HG03108 (cell line): ENCODE data around the gene CTU2.

Experiments
- ATAC-seq: cut with Tn5 transposase; IDR thresholded peaks from one replicate; pipeline ENCODE4 v1.9.1; 2021; ENCODE audit warnings: moderate library complexity; ENCODE audit not compliant: unreplicated experiment

Gene CTU2

DNA sequence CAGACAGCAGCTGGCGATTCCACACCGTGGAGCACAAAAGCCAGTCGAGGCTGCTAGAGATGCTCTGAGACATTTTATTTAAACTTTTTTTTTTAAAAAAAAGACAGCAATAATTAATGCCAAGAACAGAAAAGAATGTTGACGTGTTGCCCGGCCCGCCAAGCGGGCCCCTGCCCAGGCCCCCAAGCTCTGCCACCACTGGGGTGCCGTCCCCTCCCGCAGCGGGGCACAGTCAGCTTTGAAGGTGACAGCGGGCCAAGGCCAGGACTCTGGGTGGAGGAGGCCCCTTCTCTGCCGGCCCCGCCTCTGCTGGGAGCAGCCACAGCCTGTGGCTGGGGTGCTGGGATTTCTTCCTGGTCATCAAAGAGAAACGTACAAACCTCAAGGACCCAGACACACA, 9.9 kb upstream of the CTU2 start:
- ATAC-seq: no peak

DNA sequence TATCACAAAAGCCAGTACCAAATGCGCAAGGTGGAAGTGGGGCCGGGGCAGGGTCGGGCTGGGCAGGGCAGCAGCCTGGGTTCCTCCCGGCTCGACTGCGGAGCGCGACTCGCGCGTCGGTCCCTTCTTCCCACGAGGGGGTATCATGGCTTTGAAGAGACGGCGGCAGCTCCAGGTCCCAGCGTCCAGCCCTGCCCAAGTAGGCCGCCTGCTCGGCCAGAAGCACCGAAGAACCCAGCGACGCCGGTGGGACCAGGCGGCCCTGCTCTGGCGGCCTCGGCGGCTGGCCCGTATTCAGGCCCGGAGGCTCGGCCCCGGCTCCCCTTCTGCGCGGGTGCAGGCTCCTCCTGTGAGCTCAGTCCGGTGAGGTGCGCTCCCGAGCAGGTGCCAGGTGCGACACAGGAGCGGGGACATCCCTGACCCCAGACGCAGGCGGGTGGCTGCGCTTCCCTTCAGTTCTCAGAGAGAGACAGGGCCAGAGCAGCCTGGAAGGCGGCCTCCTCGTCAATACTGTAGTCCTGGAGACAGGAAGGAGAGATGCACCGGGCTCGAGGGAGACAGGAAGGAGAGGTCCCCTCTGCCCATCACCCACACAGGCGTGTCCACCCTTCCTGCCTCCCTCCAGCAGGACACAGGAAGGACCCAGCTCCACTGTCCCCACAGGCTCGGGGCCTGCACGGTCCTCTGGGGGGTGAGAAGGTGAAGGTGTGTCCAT, 9.0 kb upstream of the CTU2 start:
- no peak for ATAC-seq

DNA sequence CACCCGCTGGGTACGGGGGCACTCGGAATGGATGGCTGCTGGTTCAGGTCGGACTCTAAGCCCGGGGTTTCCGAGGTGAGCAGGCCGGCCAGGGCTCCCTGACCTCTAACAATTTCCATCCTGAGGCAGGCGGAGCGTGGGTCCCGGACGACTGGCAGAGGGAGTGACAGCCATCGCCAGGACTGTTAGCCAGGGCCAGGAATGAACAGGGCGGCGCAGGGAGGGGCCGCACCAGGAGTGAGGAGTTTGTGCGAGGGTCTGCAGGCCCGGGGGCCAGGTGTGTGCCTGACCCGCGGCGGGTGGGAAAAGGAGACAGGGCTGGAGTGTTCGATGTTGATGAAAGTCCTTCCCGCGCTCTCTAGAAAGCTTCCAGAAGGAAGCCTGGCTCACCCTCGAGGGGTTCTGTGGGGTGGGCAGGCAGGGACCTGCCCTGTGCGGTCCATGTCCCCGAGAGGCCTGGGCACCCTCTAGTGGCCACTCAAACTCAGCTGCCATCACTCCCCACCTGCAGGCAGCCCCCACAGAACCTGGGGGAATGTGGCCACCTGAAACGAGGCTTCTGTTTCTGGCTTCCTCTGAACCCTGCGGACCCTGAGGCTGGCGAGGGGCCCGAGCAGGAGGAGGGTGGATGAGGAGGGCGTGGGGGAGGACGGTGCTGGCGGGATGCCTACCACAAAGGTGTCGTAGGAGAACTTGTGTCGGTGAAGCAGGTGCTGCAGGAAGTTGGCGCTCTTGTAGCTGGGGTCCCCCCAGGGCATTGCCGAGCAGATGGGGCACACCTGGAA, 8.3 kb upstream of the CTU2 start:
- ATAC-seq: no peak

DNA sequence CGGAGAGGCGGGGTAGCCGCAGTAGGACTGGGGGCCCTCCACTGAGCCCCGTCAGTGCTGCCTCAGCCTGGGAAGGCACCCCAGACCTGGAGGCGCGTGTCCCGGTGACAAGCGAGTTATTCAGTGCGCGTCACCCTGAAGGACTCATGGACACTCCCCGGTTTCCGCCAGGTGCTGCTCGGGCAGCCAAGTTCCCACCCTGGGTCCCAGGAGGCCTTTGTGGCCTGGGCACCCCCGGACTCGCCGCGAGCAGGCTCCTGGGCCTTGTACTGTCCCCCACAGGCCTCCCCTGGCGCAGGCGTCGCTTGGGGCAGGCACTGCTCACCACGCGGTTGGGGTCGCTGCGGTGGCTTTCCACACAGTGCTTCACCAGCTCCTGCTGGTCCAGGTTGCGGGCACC, 7.7 kb upstream of the CTU2 start:
- ATAC-seq: no peak

DNA sequence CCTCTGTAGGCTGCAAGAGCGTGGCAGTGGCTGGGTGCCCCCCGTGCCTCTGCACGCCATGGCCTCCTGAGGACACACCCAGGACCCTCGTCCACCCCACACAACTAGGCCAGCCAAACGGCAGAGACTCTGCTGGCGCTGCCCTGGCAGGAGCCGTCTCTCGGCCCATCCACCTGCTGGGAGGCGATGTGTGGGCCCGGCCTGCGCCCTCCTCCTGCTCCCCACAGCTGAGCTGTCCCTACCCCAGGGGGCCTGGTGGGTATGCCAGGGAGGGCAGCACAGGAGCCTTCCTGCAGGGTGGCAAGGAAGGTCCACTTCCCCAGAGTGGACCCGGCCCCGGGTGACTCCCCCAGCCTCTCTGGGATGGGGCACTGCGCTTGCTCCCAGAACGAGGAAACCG, 7.1 kb upstream of the CTU2 start:
- ATAC-seq: no peak

DNA sequence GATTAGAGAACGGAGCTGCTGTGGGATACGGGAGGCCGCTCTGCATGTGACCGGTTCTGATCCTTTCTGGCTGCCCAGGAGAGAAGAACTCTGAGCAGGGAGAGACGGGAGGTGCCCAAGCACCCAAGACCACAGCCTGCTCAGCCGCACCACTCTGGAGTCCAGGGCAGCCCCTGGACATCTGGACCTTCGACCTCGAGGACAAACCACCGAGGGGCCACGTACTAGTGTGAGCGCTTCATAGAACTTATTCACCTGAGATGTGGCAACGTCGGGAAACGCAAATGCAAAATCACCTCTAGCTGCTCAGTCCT, 6.0 kb upstream of the CTU2 start:
- ATAC-seq: no peak

DNA sequence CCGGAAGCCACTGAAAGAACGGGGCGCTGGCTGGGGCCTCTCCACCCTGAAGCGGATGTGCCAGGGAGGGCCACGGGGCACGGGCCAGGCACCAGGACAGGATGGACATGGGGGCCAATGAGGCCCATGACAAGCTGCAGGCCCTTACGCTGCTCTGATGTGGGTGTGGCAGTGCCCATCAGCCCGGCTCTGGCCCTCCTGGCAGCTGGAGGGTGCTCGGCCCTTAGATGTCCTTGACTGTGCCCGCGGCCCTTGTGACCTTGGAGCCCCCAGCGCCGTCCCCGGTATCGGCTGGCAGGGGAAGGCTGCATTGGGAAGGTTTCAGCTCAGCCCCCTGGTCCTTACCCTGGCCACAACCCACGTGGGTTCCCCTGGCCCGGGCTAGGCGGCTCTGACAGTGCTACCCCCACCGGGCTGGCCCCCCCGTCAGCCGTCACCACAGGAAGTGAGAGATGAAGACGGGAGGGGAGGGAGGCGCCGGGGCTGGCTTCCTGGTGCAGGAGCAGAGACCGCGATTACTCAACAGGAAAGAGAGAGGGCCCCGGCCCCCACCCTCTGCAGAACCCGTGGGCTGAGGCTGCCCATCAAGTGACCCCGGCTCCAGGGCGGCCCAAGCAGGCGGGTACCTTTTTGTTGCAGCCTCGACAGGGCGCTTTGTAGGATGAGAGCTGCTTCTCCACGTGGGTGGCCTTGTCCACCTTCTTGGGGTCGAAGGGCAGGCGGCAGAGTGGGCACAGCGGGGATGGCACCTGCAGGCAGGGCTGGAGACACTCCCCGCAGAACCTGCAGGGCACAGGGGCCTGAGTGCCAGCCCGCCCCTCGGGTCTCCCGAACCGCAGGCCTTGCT, 5.4 kb upstream of the CTU2 start:
- ATAC-seq: peak; percentile 49

DNA sequence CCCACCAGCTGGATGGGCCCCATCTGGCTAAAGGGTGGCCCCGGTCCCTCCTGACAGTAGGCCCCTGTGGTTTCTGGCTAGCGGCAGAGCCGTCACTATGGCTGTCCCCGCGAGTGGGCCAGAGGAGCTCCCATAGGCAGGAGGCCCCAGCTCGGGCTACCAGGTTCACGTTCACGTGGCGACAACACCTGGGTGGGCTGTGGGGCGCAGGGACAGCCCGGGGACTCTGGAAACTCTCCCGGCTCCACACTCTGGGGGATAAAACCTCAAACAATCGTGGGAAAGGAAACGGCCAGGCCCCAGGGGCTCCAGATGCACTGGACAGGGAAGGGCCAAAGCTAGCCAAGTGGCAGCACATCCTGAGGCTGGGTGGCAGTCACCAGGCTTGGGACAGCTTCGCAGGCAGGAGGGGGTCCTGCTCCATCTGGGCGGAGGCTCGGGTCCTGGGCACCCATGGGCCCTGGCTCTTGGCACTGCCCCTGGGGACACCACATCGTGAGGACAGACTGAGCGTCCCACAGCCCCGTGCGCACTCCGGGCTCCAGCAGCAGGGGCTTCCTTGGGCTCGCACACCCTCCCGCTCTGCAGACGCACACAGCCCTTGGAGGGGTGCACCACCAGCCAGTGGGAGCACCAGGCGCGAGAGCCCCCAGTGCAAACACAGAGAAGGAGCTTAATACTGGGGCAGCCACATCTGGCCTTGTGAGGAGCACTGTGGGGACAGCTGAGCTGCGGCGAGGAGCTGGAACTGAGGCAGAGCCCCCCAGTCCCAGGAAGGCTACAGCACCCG, 4.5 kb upstream of the CTU2 start:
- ATAC-seq: no peak

DNA sequence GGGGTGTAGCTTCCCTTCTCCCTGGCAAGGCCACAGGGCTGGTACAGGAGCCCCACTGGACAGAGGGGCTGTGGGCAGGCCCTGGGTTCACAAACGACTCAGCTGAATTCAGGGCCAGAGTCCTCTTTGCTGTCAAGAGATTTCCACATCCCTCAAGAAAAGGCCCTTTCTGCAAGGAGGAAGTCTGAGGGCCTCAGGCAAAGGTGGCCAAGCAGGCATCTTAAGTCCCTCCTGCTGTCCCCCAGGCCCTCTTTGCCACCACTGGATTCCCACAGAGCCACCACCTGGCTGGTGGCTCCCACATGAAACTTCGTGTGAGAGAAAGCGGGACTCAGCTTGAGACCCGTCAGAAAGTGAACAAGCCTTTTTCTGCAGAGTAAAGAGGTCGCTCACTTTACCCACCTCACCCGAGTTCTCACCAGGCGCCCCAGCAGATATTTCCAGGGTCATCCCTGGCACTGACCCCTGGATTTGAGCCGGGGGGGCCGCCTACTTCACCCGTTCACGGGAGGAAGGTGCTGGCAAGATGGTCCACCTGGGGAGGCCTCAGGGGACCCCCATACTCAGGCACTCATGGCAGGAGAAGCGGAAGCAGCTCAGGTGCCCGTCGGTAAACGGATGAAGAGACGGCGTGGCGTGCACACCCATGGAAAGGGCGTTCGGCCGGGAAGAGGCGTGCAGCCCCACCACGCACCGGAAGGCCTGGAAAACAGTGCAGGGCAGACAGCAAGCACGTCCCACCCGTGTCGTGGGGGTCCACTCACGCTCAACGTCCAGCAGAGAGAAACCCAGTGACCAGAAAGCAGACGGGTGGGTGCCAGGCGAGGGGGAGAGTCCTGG, 3.7 kb upstream of the CTU2 start:
- ATAC-seq: no peak

DNA sequence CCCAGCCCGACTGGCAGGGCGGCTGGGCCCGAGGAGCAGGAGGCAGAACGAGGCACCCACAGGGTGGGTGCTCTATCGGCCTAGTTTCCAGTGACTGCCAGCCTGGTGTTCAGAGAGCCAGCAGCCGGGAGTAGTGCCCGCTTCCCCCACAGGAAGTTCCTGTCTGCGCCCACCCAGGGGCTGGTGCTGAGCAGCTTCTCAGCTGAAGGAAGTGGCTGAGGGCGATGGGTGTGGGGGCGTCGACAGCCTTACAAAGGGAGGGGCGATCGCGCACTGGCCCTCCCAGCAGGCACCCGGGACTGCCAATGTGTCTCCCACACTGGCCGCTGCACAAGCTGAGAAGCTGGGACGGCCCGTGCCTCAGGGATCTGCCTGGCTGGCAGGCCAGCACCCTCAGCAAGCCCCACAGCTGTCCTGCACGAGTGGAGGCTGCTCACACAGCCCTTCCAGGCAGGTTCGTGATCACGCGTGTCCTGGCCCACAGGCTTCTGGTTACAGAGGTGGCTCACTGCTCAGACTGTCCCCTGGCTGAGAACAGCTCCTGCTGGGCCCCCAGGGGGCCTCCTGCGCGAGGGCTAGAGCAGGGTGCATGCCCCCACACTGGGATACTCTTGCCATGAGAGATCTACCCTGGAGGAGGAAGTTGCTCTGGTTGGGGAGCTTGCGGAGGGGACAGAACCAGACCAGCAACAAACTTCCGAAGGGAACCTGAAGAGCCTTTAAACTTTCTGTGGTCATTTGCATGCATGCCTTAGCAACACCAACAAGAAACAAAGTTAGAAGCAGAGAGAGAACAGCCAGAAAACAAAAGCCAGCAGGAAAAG, 2.6 kb upstream of the CTU2 start:
- no peak for ATAC-seq

DNA sequence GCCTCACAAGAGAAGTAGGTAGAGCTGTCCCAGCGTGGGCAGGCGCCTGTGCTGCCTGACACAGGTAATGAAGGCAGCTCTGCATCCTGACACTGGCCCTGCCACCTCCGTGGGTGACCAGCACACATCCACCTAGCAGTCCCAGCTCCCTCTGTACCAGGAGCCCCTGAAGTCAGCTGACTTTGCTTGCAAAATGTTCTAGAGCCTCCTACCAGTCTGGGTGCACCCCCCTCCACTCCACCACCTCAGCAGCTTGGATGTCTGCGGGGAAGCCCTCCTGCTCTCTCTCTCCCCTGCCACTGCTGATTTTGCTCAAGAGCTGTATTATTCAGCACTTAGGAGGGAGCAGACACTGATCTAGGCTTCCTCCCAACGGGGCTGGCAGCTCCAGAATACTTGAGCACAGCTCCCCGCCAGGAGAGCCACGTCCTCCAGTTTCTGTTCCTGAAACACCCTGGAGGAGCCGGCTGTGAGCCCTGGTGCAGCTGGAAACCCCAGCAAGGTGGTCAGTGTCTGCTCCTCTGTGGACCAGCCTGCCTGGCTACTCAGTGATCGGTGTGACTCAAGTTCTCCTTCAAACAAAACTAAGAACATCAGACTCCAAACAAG, 1.1 kb upstream of the CTU2 start:
- ATAC-seq: no peak

DNA sequence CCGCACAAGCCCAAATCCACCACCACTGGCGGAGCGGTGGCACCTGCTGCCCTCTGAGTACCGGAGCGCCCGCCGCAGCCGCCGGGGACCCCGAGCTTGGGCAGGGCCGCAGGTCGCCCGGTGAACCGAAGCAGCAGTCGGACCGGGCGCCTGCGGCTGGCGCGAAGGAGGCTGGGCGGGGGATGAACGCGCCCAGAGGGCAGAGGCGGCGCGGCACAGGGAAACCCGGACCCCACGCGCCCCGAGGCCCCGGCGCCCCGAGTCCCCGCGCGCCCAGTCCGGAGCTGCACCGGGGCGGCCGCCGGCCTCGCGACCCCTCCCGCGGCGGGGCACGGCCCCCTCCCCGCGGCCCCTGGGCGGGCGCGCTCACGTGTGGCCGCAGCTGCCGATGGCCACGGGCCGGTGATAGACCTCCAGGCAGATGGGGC, 488 bp upstream of the CTU2 start:
- ATAC-seq: peak; percentile 6

DNA sequence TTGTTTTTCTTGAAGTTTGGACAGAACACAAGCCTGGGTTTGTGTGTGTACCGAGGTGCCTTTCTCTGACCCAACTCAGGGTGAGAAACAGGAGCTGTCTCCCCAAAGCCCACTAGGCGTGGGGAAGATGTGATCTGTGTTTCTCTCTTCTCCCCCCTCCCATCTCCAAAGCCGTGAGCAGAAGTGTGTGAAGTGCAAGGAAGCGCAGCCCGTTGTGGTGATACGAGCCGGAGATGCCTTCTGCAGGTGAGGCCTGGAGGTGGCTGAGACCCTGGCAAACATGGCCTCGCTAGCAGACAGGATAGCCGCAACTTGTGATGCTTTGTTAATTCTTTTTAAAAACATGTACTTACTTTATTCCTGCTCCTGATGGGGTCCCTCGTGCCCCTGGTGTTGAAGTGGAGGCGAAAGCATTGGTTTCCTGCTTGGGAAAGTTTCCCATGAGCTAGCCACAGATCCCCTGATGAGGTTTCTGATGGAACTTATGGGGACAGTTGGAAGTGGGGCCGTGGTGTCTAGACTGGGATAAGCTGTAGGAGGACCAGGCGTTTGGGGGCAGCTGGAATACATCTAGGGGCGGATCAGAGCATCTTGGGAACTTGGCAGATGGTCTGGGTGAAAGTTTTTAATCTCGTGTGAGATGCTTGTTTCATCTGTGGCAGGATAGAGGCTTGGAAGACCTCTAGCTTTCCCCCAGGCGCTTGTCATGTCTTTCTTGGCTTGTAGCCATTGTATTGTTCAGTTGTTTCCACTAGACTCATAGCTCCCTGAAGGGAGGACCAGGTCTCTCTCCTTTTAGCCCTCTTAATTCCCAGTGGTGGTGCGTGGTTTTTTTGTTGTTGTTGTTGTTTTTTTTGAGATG, 893 bp downstream of the CTU2 start:
- ATAC-seq: no peak

DNA sequence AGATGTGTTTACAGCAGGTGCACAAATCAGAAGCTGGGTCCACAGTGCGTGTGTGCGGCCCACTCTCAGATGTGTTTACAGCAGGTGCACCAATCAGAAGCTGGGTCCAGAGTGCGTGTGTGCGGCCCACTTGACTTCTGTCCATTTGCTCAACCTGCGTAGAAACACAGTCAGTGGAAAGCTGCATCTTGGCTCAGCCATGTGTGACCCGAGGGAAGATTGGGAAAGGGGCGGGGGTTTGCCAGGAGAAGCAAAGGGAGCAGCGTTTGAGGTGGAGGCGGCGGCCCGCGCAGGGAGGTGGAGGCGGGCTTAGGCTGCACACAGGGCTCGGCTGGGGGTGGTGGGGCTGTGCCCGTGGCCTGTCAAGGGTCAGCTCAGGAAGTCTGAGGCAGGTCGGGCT, 4.3 kb downstream of the CTU2 start:
- ATAC-seq: no peak

DNA sequence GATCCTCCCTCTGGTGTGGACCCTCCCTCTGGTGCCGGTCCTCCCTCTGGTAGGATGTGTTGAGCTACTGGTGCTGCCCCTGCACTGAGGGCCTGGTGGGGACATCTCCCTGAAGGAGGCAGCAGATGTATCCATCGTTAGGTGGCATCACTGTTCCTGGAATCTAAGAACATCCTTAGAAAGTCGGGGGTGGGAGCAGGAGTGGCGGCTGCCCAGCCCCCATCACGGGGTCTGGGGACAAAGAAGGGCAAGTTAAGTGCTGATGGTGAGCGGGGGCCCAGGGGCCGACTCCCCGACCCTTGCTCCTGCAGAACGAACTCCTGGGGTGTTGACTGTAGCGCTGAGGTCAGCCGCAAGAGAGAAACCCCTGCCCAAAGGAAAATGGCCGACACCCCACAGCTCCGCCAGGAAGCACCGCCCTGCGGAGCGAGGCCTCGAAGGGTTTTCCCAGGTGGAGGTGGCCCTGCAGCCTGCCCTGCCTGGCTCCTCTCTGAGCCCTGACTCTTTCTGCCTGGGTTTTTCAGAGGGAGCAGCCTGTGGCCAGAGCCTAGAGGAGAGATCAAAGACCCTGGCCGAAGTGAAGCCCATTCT, 5.5 kb downstream of the CTU2 start:
- no peak for ATAC-seq

DNA sequence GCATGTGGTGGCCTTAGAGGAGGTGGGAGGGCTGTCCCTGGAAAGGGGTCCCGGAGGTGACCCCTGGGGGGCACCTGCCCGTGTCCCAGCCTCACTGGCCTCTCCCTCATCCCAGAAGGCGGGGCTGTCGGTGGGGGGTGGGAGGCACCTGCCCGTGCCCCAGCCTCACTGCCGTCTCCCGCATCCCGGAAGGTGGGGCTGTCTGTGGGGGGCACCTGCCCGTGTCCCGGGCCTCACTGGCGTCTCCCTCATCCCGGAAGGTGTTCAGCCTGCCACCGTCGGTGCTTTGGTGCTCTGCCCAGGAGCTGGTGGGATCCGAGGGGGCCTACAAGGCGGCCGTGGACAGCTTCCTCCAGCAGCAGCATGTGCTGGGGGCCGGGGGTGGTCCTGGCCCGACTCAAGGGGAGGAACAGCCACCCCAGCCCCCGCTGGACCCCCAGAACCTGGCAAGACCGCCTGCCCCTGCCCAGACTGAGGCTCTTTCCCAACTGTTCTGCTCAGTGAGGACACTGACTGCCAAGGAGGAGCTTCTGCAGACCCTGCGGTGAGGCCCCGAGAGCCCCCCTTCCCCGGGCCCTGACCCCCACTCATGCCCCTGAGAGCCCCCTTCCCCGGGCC, 6.2 kb downstream of the CTU2 start:
- ATAC-seq: no peak

DNA sequence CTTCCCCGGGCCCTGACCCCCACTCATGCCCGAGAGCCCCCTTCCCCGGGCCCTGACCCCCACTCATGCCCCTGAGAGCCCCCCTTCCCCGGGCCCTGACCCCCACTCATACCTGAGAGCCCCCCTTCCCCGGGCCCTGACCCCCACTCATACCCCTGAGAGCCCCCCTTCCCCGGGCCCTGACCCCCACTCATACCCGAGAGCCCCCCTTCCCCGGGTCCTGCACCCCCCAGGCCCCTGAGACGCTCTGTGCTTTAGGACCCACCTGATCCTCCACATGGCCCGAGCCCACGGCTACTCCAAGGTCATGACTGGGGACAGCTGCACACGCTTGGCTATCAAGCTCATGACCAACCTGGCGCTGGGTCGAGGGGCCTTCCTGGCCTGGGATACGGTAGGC, 6.8 kb downstream of the CTU2 start:
- ATAC-seq: no peak
